HepG2 (cell line): ENCODE measurements around the gene NOP9. TPM values are rescaled to one million over a fixed set of nuclear protein-coding genes. Genes with fewer than 3 reads are reported as not detected.
A peak's percentile ranks its signal among the peaks of the same experiment; 100 is the strongest.

ENCODE experiments used
- DNMT3B ChIP-seq: conservative IDR thresholded peaks from 2 replicates; pipeline ENCODE4 v1.6.1; 2016; ENCODE audit warnings: missing biosample characterization, control low read depth
- ELF3 ChIP-seq: IDR thresholded peaks from 2 replicates; pipeline ENCODE4 v1.6.1; 2016; ENCODE audit warnings: missing genetic modification reagents, missing compliant biosample characterization
- HMGA1 ChIP-seq: sonication (generic); formaldehyde crosslinking; conservative IDR thresholded peaks from 2 replicates; pipeline ENCODE4 v1.4.0; 2020; ENCODE audit warnings: missing genetic modification reagents
- HNRNPUL1 ChIP-seq: fragments of 200-400 bp; formaldehyde crosslinking; IDR thresholded peaks from 2 replicates; pipeline ENCODE4 v1.6.1; 2017; ENCODE audit warnings: low read depth, mild to moderate bottlenecking, low read length, moderate library complexity
- RXRB ChIP-seq: IDR thresholded peaks from 2 replicates; pipeline ENCODE4 v1.6.1; 2016; ENCODE audit warnings: borderline replicate concordance, missing genetic modification reagents, missing compliant biosample characterization
- ZNF253 ChIP-seq: sonication (generic); formaldehyde crosslinking; IDR thresholded peaks from 2 replicates; pipeline ENCODE4 v1.8.0; 2022; ENCODE audit warnings: mild to moderate bottlenecking, missing genetic modification reagents, borderline replicate concordance
- ZNF282 ChIP-seq: fragments of 450-650 bp; IDR thresholded peaks from 2 replicates; pipeline ENCODE4 v1.6.1; 2018; ENCODE audit not compliant: partially characterized antibody
- ZNF292 ChIP-seq: sonication (generic); formaldehyde crosslinking; IDR thresholded peaks from 2 replicates; pipeline ENCODE4 v1.8.1; 2022; ENCODE audit warnings: mild to moderate bottlenecking, low read depth, missing genetic modification reagents, borderline replicate concordance
- ZNF350 ChIP-seq: sonication (generic); formaldehyde crosslinking; IDR thresholded peaks from 2 replicates; pipeline ENCODE4 v1.4.0; 2020; ENCODE audit warnings: mild to moderate bottlenecking, low read depth, missing genetic modification reagents, borderline replicate concordance
- ZNF567 ChIP-seq: sonication (generic); formaldehyde crosslinking; IDR thresholded peaks from 2 replicates; pipeline ENCODE4 v1.8.1; 2023; ENCODE audit warnings: mild to moderate bottlenecking, missing genetic modification reagents, borderline replicate concordance
- ZNF709 ChIP-seq: sonication (generic); formaldehyde crosslinking; IDR thresholded peaks from 2 replicates; pipeline ENCODE4 v1.5.0; 2020; ENCODE audit warnings: mild to moderate bottlenecking, missing genetic modification reagents
- polyA plus RNA-seq, 8 experiments: library from polyadenylated mRNA; depleted of rRNA in 3 of 8; stranded (reverse) in 7 of 8; unstranded in 1 of 8; fragments of >200 nt; fragmentation: Illumina TruSeq in 4 of 8; extraction: Trizol in 4 of 8; gene quantifications; 2 replicates each; pipeline versions ENCODE4 v1.2.1 to v1.2.3, GENCODE V29; 2011 to 2016; ENCODE audit warnings: low read depth in 4 of 8, missing spikeins in 1 of 8, mixed read lengths in 1 of 8; ENCODE audit not compliant: insufficient read depth in 1 of 8
- total RNA-seq, 5 experiments: library from RNA; depleted of rRNA; stranded (reverse); fragments of >200 nt; fragmentation: Illumina TruSeq; extraction: Trizol; gene quantifications; 2 replicates each; pipeline ENCODE4 v1.2.3, GENCODE V29; 2016; ENCODE audit warnings: low read depth in 1 of 5
- TF ChIP-seq, protein P1 (sequence below): IDR thresholded peaks from 2 replicates; pipeline ENCODE4 v1.6.1; 2016; ENCODE audit warnings: low read depth
- TF ChIP-seq, protein P2 (sequence below): sonication (generic); formaldehyde crosslinking; IDR thresholded peaks from 2 replicates; pipeline ENCODE4; 2020; ENCODE audit warnings: missing genetic modification reagents, mild to moderate bottlenecking, borderline replicate concordance
- TF ChIP-seq, protein P3 (sequence below): IDR thresholded peaks from 2 replicates; pipeline ENCODE4 v1.6.1; 2016; ENCODE audit warnings: mild to moderate bottlenecking, missing biosample characterization, missing genetic modification reagents
- TF ChIP-seq, protein P4 (sequence below): sonication (generic); formaldehyde crosslinking; IDR thresholded peaks from 2 replicates; pipeline ENCODE4 v1.5.1; 2020; ENCODE audit warnings: missing genetic modification reagents, mild to moderate bottlenecking, borderline replicate concordance
- TF ChIP-seq, protein P5 (sequence below): sonication (generic); formaldehyde crosslinking; IDR thresholded peaks from 2 replicates; pipeline ENCODE4 v1.5.0; 2020; ENCODE audit warnings: missing genetic modification reagents

Gene NOP9
- total and polyA plus RNA-seq, 2 of the 13 experiments (the other 11 are each of a cell fraction or from before 2014, with no cell fraction given): 24.5 to 61.6 TPM

DNA sequence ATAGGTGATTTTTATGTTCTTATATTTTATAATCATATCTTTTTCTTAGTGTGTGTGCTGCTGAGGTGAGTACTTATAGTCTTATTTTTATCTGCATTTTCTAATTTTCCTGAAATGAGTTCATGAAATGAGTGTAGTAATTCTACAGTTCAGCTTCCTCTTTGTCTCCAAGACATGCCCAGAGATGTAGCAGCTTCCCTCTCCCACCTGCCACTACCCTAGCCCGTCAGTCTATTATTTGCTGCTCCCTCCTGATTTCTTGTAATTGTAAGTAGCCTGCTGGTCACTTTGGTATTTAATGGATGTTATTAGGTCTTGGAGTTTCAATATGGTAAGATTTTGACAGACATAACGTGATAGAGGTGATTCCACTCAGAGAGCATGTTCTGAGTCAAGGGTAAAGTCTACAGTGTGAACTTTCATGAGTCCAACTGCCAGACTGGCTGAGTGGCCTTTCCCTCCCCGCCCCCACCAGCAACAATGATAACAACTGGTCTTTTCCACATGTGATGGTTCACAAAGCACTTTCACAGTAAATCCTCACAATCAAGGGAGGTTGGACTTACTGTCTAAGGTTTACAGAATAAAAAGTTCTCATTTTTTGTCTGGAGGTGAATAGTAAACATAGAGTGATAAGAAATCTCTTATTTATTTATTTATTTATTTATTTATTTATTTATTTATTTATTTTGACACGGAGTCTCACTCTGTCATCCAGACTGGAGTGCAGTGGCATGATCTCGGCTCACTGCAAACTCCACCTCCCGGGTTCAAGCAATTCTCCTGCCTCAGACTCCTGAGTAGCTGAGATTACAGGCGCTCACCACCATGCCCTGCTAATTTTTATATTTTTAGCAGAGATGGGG, 44.4 kb downstream of the NOP9 start (continued):
- TF ChIP-seq, protein P1, sequence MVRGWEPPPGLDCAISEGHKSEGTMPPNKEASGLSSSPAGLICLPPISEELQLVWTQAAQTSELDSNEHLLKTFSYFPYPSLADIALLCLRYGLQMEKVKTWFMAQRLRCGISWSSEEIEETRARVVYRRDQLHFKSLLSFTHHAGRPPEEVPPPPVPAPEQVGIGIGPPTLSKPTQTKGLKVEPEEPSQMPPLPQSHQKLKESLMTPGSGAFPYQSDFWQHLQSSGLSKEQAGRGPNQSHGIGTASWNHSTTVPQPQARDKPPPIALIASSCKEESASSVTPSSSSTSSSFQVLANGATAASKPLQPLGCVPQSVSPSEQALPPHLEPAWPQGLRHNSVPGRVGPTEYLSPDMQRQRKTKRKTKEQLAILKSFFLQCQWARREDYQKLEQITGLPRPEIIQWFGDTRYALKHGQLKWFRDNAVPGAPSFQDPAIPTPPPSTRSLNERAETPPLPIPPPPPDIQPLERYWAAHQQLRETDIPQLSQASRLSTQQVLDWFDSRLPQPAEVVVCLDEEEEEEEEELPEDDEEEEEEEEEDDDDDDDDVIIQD (CRISPR knock-in tag): 0 out of 2 replicates have a peak, but pooled peaks have one; percentile 58
- TF ChIP-seq DNMT3B (CRISPR knock-in tag) (no peak), ZNF709 (CRISPR knock-in tag) (no peak), HMGA1 (CRISPR knock-in tag) (no peak), ZNF282 (no peak), ZNF567 (no peak), ZNF253 (CRISPR knock-in tag) (no peak), RXRB (CRISPR knock-in tag) (peak; percentile 53; the same call in 1 of the 2 replicates), HNRNPUL1 (no peak), ELF3 (CRISPR knock-in tag) (peak; percentile 32; the same call in 1 of the 2 replicates), ZNF350 (CRISPR knock-in tag) (no peak), ZNF292 (CRISPR knock-in tag) (peak; percentile 46; the same call in 1 of the 2 replicates)
- TF ChIP-seq, protein P2, sequence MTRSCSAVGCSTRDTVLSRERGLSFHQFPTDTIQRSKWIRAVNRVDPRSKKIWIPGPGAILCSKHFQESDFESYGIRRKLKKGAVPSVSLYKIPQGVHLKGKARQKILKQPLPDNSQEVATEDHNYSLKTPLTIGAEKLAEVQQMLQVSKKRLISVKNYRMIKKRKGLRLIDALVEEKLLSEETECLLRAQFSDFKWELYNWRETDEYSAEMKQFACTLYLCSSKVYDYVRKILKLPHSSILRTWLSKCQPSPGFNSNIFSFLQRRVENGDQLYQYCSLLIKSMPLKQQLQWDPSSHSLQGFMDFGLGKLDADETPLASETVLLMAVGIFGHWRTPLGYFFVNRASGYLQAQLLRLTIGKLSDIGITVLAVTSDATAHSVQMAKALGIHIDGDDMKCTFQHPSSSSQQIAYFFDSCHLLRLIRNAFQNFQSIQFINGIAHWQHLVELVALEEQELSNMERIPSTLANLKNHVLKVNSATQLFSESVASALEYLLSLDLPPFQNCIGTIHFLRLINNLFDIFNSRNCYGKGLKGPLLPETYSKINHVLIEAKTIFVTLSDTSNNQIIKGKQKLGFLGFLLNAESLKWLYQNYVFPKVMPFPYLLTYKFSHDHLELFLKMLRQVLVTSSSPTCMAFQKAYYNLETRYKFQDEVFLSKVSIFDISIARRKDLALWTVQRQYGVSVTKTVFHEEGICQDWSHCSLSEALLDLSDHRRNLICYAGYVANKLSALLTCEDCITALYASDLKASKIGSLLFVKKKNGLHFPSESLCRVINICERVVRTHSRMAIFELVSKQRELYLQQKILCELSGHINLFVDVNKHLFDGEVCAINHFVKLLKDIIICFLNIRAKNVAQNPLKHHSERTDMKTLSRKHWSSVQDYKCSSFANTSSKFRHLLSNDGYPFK (CRISPR knock-in tag): no peak
- TF ChIP-seq, protein P3, sequence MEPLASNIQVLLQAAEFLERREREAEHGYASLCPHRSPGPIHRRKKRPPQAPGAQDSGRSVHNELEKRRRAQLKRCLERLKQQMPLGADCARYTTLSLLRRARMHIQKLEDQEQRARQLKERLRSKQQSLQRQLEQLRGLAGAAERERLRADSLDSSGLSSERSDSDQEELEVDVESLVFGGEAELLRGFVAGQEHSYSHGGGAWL: no peak
- TF ChIP-seq, protein P4, sequence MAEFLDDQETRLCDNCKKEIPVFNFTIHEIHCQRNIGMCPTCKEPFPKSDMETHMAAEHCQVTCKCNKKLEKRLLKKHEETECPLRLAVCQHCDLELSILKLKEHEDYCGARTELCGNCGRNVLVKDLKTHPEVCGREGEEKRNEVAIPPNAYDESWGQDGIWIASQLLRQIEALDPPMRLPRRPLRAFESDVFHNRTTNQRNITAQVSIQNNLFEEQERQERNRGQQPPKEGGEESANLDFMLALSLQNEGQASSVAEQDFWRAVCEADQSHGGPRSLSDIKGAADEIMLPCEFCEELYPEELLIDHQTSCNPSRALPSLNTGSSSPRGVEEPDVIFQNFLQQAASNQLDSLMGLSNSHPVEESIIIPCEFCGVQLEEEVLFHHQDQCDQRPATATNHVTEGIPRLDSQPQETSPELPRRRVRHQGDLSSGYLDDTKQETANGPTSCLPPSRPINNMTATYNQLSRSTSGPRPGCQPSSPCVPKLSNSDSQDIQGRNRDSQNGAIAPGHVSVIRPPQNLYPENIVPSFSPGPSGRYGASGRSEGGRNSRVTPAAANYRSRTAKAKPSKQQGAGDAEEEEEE (CRISPR knock-in tag): 0 out of 2 replicates have a peak, but pooled peaks have one; percentile 67
- TF ChIP-seq, protein P5, sequence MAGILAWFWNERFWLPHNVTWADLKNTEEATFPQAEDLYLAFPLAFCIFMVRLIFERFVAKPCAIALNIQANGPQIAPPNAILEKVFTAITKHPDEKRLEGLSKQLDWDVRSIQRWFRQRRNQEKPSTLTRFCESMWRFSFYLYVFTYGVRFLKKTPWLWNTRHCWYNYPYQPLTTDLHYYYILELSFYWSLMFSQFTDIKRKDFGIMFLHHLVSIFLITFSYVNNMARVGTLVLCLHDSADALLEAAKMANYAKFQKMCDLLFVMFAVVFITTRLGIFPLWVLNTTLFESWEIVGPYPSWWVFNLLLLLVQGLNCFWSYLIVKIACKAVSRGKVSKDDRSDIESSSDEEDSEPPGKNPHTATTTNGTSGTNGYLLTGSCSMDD (CRISPR knock-in tag): no peak
